Measurements from ENCODE around the gene CCNA2.

Gene CCNA2

DNA sequence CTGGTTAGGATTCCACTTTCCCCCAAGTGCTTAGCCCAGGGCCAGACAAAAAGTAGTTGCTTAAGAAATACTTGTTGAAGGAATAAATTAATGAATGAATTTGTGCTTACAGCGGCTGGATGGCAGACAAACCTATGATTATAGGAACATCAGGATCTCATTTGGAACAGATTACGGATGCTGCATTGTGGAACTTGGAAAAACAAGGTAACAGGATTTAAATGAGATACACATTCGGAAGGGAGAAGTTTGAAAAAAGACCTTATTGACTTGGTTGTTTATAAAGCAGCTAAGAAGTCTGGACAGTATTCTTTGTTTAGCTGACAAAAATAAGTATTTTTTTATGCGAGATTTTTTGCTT, 22.0 kb downstream of the CCNA2 start:
- DNase-seq (ENCODE audit: low spot score), result no peak

DNA sequence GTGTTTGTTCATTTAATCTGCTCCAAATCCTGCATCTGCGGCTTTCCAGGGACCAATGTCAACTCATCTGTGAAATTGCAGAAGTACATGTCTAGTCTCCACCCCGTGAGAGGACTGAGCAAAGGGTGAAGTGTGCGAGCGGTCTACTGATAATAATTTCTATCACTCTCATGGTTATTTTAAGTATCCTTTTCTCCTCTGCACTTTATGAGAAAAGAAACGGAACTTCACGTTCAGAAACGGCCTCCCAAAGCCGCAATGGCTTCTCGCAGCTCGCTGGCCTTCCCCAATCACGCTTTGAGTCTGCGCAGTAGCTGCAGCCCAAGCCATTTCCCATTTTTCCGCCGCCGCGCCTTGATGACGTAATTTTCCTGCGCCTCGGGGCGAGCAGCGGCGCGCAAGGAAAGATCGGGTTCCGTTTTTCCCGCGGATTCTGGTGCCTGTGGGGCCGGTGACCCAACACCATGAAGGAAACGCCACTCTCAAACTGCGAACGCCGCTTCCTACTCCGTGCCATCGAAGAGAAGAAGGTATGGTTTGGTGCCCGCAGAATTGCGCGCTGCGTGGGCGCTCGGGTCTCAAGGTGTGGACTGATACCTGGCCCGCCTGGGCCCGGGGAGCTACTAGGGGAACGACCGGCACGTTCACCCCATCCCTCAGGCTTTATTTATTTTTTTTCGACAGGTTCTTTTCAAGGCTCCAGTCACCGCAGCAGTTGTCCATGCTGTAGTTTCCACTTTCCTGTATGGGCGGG, 22.5 kb downstream of the CCNA2 start, which contains the start of gene EXOSC9:
TSS of gene EXOSC9 (plus strand) at position 363 of the 754 bp plus-strand sequence. CDS start at position 465, 102 bp downstream.
- DNase-seq (ENCODE audit: low spot score), result peak; percentile 96

DNA sequence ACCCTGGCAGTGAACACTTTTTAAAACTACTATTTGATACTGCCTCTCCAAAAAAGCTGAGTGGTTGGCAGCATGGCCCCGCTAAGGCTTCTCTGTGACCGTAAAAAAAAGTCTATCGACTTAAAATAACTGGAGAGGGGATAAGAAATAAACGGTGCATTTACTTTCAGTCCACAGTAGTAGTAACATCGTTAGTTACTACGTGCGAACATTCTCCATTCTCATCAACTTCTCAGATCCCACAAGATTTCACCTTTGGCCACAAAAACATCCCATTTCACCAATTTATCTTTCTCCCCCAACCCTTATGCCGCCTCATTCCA, 23.1 kb downstream of the CCNA2 start:
- DNase-seq (ENCODE audit: low spot score), result no peak

DNA sequence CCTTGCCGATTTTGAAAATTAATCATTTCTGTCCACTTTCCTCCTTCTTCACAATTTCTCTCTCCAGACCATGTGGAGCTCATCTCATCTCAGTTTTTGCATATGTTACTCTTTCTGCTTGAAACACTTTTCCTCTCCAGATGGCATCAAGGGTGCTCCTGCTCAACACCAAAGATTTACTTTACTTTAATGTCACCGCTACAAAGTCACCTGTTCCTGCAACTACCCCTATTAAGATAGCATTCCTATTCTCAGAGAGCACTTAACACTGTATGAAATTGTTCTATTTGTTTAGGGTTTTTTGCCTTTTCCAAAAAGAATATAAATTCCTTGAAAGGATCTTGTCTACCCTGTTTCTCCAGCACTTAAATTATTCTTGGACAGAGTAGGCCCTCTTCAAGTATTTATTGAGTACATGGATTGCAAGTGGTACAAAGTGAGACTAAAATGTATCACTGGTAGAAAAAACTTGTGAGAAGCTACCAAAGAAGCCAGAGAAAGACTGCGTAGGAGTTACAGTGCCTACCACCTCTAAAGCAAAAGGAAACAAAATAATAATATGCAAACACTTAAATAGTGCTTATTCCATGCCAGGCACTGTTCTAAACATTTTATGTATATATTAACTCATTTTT, 23.7 kb downstream of the CCNA2 start:
- DNase-seq (ENCODE audit: low spot score), result no peak

DNA sequence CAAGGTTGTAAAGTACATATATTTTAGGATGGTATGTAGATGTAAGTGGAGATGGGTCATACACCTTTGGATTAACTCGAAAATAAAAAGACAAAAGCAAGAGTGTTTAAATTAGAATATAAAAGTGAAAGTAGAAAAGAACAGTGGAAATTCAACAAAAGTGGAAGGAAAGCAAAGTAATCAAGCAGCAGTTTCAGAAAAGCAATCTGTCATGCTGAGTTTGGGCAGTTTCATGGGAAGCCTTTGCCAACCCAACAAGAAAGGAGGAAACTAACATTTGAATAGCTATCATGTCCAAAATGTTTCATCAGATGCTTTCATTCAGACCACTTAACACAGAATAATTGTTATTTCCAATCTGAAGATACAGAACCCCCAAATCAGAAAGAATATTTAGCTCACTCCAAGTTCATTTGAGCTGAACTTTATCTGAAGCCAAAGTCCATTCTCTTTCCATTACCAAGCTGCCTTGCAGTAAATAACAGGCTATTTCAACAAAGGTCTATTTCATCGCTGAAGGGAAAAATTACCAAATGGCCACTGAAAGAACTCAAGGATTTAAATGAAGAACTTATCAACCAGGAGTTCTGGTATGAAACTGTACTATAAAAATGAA, 24.4 kb downstream of the CCNA2 start:
- DNase-seq (ENCODE audit: low spot score), result no peak

DNA sequence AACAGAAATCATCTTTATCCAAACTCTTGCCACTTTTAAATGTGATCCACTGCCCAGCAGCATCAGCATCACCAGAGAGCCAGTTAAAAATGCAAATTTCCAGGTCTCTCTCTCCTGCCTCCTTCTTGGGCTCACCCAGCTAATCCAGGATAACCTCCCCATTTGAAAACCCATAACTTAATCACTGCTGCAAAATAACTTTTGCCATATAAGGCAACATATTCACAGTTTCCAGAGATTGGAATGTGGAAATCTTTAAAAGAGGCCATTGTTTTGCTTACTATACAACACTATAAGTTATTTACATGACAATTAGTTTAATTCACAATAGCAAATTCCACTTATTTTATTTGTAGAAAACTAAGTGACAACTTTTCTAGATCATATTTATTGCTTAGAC, 27.4 kb downstream of the CCNA2 start:
- no peak for DNase-seq (ENCODE audit: low spot score)

DNA sequence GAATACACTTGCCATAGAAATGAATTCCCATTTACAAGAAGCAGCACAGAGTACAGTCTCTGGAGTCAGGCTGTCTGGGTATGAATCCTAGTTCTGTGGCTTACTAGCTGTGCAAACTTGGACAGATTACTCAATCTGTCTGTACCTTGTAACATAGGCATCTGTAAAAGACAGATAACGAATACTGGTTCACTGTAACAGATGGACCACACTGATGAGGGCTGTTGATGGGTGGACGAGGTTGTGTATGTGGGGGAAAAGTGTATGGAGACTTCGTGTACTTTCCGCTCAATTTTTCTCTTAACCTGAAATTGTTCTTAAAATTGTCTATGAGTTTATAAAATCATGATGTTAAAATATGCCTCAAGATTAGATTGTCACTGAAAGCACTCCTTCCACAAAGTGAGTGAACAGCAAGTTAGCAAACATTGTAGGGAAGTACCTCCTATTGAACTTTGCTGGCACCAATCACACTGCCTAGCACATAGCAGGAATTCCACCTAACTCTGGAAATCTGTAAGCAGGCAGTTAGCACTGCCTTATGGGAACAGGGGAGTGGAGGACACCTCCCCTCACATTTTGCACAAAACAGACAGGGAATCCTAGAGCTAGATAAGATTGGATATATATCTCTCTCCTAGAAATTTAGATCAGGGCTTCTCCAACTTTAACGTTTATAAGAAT, 29.0 kb downstream of the CCNA2 start:
- no peak for DNase-seq (ENCODE audit: low spot score)

DNA sequence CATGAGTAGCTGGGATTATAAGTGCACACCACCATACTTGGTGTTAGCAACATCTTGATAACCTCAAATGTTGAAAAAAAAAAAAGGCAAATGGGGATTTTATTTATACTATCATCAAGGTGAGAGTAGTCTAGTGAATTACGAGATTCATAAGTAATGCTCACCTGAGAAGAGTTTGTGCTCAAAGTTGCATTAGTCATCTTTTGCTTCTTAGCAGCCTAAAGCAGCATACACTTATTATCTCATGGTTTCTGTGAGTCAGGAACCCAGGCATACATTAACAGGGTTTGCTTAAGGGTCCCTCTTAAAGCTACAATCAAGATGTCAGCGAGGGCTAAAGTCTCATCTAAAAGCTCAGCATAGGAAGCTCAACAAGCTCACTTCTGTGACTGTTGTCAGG, 30.7 kb downstream of the CCNA2 start:
- no peak for DNase-seq (ENCODE audit: low spot score)

DNA sequence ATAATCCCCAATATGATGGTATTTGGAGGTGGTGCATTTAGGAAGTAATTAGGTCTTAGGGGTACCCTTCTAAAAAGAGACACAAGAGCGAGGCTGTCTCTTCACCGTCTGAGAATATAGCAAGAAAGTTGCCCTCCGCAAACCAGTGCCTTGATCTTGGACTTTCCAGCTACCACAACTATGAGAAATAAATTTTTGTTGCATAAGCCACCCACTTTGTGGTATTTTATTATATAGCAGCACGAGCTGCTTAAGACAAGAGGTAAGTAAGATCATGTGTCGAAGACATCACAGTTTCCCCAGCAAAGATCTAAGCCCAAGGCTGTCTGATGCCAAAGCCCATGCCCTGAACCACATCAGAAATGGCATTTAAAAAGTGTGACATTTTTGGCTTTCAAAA, 32.2 kb downstream of the CCNA2 start:
- DNase-seq (ENCODE audit: low spot score), result peak; percentile 51

DNA sequence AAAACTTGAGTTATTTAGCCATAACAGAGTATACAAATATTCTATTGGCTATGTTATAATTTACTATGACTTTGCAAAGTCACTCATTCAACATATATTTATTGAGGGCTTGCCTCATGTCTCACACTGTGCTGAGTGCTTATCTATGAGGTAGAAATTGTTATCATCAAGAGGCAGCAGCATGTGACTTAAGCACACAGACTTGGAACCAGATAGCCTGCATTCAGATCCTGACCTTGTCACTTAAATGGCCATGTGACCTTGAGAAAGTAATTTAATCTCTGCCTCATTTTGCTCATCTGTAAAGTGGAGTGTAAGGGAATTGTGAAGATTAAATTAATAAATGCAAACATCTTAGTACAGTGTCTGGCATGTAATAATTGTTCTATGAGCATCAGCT, 32.7 kb downstream of the CCNA2 start:
- no peak for DNase-seq (ENCODE audit: low spot score)

DNA sequence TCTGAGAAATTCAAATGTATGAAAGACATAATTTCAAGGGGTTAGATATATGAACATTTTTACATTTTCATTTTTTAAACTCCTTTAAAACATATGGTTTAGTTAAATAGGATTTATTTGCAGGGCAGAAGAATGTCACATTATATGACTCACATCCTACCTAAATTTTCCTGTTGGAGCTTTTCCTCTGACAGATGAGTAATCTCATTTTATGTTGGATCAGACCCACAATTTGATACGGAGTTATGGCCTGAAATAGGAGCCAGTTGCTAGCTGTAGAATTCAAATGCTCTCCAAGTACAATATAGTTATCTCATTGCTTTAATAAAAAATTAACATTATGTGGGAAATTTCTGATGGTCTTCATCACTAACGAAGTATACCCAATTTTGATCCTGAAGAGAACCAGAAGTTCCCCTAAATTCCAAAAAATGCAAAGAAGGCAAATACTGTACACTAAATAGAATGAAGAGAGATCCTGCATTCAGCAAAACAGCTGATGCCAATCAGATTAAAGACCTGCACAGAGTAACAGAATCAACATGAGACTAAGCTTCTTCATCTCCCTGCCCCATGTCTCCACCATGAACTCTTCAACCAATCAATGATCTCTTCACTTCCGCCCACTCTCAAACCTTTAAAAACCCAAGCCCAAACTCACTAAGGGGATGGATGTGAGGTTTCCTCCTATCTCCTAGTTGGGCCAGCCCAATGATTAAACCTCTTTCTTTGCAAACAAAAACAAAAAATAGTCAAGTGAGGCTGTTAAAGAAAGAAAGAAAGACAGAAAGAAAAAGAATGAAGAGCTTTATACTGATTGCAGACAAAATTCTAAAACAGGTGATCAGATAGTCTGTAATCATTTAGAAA, 33.5 kb downstream of the CCNA2 start:
- no peak for DNase-seq (ENCODE audit: low spot score)

DNA sequence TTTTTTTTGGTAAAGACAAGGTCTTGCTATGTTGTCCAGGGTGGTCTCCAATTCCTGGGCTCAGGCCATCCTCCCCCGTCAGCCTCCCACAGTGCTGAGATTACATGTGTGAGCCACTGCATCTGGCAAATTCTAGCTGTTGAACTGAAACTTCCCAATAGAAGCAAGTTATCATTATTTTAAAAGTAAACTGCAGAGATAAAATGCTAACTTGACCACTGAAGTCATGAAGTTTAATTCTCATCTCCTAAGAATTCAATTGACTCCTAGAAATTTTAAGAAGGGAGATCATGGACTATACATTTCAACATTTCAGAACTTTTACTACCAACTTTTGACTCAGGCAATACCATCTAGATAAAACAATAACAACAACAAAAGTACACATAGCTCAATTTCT, 34.2 kb downstream of the CCNA2 start:
- DNase-seq (ENCODE audit: low spot score), result no peak

DNA sequence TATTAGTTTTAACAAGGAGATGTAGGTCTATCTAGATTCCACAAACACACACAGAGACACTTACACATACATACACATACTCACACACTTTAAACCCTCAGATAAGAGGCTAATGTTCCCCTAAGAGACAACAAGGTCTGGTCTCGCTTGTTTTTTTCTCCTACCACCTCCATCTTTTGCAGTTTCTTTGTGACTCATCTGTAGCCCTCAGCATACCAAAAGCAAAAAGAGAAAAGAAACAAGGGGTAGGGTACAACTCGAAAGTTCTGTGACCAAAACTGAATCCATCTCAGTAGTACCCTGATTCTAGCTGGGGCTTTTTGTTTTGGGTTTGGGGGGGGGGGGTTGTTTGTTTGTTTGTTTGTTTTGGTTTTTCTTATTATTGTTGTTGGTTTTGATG, 34.8 kb downstream of the CCNA2 start:
- no peak for DNase-seq (ENCODE audit: low spot score)

DNA sequence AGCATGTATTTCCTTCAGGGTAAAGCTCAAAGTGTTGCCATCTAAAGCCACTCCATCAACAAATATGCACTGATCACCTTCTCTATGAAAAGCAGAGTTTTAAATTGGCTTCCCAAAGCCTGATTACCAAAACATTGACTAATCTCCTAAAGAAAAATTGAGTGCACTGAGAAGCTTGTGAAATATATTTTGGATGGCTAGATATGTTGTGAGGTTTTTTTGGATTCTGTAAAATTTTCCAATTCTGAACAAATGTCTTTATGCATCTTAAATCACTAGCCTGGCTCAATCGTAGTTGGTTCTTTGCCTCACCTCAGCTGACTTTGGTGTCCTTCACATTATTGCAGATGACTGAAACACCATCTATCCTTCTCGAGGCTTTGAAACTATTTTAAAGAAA, 37.5 kb downstream of the CCNA2 start:
- DNase-seq (ENCODE audit: low spot score), result no peak

DNA sequence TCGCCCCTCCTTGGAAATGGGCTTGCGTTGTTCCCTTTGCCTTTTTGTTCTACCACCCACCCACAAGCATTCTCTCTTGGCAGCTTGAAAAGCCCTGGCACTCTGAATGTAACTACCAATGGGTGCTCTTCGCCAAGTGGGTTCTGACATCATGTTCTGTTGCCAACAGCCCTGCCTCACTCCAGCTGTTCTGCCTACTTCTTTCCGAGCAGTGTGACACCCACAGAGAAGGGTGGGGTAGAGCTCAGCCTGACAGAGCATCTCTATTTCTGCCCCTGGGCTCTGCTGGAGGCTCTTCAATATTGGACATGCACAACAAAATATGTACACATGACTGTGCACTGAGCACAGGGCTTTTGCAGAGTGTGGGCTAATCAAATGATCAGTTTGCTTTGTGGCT, 38.2 kb downstream of the CCNA2 start:
- peak; percentile 54 for DNase-seq (ENCODE audit: low spot score)

DNA sequence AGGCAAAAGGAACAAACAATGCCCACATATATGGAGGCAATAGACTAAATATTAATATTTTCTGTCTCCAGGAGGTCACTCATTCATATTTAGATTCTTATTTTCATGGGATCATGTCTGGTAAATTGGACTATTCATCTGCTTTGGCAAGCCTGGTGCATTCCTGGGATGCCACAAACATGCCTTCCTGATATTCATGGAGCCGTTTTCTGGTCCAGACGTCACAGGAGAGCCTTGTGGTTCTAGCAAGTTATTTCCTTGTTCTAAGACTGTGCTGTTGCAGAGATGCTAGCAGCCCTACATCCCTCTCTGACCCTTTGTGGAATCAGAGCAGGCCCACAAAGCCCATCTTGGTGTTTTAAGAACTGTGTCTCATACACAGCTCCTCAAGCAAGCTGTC, 38.7 kb downstream of the CCNA2 start:
- DNase-seq (ENCODE audit: low spot score), result peak; percentile 85

DNA sequence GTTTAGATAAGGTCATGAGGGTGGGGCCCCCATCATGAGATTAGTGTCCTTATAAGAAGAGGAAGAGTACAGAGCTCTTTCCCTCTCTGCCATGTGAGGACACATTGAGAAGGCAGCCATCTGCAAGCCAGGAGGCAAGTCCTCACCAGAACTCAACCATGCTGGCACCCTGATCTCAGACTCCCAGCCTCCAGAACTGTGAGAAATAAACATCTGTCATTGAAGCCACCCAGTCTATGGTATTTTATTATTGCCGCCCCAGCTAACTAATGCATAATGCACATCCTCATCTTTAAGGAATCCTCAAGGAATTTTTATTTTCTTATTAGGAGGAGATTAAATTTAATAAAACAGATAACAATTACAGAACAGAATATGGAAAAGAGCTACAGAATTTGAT, 39.3 kb downstream of the CCNA2 start:
- DNase-seq (ENCODE audit: low spot score), result no peak

DNA sequence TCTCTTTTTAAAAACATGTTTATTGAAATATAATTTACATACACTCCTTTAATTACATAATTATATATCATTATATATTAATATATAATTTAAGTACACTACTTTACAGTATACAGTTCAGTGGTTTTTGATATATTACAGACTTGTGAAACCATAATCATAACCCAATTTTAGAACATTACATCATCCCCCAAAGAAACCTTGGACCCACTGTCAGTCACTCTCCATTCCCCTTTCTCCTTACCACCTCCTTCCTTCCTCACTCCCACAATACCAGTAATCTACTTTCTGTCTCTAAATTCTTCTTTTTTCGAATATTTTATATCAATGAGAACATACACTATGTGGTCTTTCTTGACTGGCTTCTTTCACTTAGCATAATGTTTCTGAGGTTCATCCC, 40.5 kb downstream of the CCNA2 start:
- no peak for DNase-seq (ENCODE audit: low spot score)

DNA sequence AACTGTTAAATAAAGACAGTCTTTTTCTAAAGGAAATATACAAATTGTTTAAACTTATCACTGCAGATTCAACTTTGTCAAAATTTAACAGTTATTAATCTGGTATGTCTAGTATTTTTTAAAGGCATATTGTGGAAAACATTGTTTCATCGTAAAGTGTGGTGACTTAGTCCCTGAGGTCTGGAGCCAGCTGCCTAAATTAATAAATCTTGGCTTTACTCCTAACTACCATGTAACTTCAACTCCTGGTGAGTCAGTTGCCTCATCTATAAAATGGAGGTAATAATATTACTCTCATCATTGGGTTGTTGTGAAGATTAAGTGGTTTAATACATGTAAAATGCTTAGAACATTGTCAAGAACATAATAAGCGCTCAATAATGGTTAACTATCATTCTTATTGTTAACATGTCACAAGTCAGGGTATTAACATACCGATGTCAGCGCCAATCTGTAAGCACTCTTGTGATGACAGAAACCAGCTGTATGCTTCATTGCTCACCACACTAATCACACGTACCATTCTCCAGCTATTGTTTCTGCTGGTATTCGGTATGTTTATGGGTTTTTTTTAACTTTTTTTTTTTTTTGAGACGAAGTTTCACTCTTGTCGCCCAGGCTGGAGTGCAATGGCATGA, 44.6 kb downstream of the CCNA2 start:
- DNase-seq (ENCODE audit: low spot score), result peak; percentile 46

DNA sequence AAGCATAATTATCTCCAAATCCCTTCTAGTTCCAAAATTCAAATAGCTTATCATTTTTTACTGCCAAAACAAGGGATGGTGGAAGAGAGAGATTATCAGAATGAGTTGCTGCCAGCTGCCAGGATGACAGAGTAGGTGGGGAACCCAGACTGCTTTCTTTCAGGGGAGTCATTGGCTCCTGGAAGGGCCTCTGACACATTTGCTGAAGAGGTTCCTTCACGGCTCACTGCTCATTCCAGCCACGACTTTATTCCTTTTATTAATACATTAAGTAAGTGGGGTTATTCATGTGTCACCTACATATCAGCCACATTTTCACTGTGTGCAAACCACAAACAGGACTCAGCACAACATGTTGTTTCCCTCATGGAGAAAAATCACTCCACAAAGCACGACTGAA, 46.1 kb downstream of the CCNA2 start:
- DNase-seq (ENCODE audit: low spot score), result no peak

DNA sequence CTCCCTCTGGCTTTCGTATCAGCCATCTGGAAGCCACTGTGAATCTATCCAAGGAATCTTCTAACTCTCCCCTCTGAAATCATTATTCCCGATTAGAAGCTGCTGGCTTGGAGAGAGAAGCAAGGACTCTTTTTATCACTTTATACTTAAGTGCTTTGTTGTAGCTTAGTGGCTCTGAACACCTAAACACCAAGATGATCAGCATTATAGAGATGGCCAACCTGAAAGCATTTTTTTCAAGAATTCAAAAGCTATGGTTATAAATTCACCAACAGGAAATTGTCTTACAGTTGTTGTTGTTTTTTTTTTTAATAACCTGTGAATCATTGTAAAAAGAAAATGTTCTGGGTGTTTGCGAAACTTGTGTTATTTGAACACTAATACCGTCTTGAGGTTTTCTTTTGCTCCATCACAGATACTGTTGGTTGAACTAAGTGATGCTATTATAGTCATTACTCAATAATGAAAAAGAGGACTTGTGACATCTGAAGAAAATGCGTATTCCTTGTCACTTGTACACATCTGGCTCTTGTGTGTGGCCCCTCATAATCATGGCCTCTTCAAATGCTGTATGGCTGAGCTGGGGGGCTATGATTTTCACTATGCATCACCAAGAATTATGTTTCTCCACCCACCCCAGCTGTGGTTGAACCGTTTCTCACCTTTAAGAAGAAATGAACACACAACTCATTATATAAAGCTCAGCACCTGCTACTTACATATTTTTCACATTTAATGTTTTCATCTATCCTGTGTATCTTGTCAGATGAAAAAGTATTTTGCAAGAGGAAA, 46.9 kb downstream of the CCNA2 start:
- no peak for DNase-seq (ENCODE audit: low spot score)
